HepG2 (cell line): ENCODE results near the gene RTN1.

Source experiments
- CTCF ChIP-seq: sonication (generic); formaldehyde crosslinking; IDR thresholded peaks from 2 replicates; pipeline ENCODE4 v1.5.0; 2020; ENCODE audit warnings: mild to moderate bottlenecking, missing genetic modification reagents, moderate library complexity
- EP300 ChIP-seq, 3 experiments: sonication (generic) in 1 of 3; formaldehyde crosslinking in 1 of 3; IDR thresholded peaks; 2 replicates each; pipeline versions ENCODE4 v1.5.1 to v1.6.1; 2011 to 2020; ENCODE audit warnings: low read depth in 2 of 3, low read length in 2 of 3, borderline replicate concordance in 1 of 3, improper control_type of control experiment in 1 of 3, mild to moderate bottlenecking in 1 of 3, missing genetic modification reagents in 1 of 3, moderate library complexity in 1 of 3
- ESRRA ChIP-seq: sonication (generic); formaldehyde crosslinking; IDR thresholded peaks from 2 replicates; pipeline ENCODE4 v1.5.1; 2020; ENCODE audit warnings: mild to moderate bottlenecking, low read depth, missing genetic modification reagents
- EZH2 ChIP-seq: conservative IDR thresholded peaks from 2 replicates; pipeline ENCODE4 v1.6.1; 2012; ENCODE audit warnings: mild to moderate bottlenecking, low read depth, low read length, moderate library complexity
- JUNB ChIP-seq: sonication (generic); formaldehyde crosslinking; IDR thresholded peaks from 2 replicates; pipeline ENCODE4 v1.8.0; 2022; ENCODE audit warnings: missing genetic modification reagents, mild to moderate bottlenecking, borderline replicate concordance
- JUND ChIP-seq: sonication (generic); formaldehyde crosslinking; IDR thresholded peaks from 2 replicates; pipeline ENCODE4 v1.8.0; 2022; ENCODE audit warnings: mild to moderate bottlenecking, missing genetic modification reagents
- KDM2A ChIP-seq: sonication (generic); formaldehyde crosslinking; IDR thresholded peaks from 2 replicates; pipeline ENCODE4 v1.4.0; 2020; ENCODE audit warnings: low read depth, missing genetic modification reagents, borderline replicate concordance
- KDM5A ChIP-seq: fragments of 200-600 bp; sonication (generic); IDR thresholded peaks from 2 replicates; pipeline ENCODE4 v1.7.0; 2018; ENCODE audit warnings: antibody characterized with exemption, mild to moderate bottlenecking, low read length, borderline replicate concordance
- PHF8 ChIP-seq: sonication (generic); formaldehyde crosslinking; IDR thresholded peaks from 2 replicates; pipeline ENCODE4 v1.5.0; 2020; ENCODE audit warnings: missing genetic modification reagents
- SUZ12 ChIP-seq: fragments of 150-350 bp; IDR thresholded peaks from 2 replicates; pipeline ENCODE4 v1.6.1; 2014; ENCODE audit warnings: low read depth, low read length
- USF2 ChIP-seq, 2 experiments: sonication (generic) in 1 of 2; formaldehyde crosslinking in 1 of 2; IDR thresholded peaks; 2 replicates each; pipeline versions ENCODE4 v1.5.1 to v1.6.1; 2011 to 2020; ENCODE audit warnings: borderline replicate concordance in 1 of 2, low read depth in 1 of 2, low read length in 1 of 2, mild to moderate bottlenecking in 1 of 2, missing genetic modification reagents in 1 of 2, moderate library complexity in 1 of 2
- ZBTB34 ChIP-seq: sonication (generic); formaldehyde crosslinking; IDR thresholded peaks from 2 replicates; pipeline ENCODE4 v1.8.0; 2022; ENCODE audit warnings: mild to moderate bottlenecking, missing genetic modification reagents
- ZNF10 ChIP-seq: sonication (generic); formaldehyde crosslinking; IDR thresholded peaks from 2 replicates; pipeline ENCODE4 v1.4.0; 2020; ENCODE audit warnings: mild to moderate bottlenecking, low read depth, missing genetic modification reagents, borderline replicate concordance
- ZNF639 ChIP-seq: conservative IDR thresholded peaks from 2 replicates; pipeline ENCODE4 v1.6.1; 2018; ENCODE audit warnings: missing genetic modification reagents

DNA sequence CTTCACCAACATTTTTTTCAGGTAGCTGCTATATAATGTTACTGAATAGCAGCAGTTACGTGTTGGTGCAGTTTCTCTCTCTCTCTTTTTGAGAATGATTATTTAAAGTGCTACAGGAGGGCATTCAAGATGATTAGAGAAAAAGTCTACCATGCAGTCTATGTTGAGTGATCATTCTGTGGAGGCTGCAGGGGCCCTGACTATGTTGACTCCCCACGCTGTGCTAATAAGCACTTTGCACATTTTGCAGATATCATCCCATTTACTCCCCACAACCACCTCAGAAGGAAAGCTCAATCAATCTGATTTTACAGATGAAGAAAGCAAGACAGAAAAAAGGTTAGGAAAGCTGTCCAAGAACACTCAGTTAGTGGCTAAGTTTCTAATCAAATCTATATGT is 87.8 kb downstream of the RTN1 start:
- TF ChIP-seq KDM5A = no peak
- no peak for TF ChIP-seq JUND
- no peak for TF ChIP-seq EP300 (IDR thresholded peaks at IDR 0.05; ENCODE audit: low read depth in 2 of 2, low read length in 2 of 2)
- no peak for TF ChIP-seq EP300 (CRISPR knock-in tag; IDR thresholded peaks at IDR 0.05; ENCODE audit: borderline replicate concordance)
- TF ChIP-seq USF2 (IDR thresholded peaks at IDR 0.05; ENCODE audit: low read depth, low read length) = no peak
- no peak for TF ChIP-seq USF2 (CRISPR knock-in tag; IDR thresholded peaks at IDR 0.05; ENCODE audit: borderline replicate concordance)
- no peak for TF ChIP-seq ZNF10 (CRISPR knock-in tag)
- TF ChIP-seq PHF8 (CRISPR knock-in tag) = no peak
- no peak for TF ChIP-seq EZH2
- TF ChIP-seq SUZ12 = no peak
- TF ChIP-seq ZBTB34 (CRISPR knock-in tag) = no peak
- no peak for TF ChIP-seq ZNF639 (CRISPR knock-in tag)
- no peak for TF ChIP-seq KDM2A (CRISPR knock-in tag)
- no peak for TF ChIP-seq JUNB (CRISPR knock-in tag)
- TF ChIP-seq ESRRA (CRISPR knock-in tag) = no peak
- TF ChIP-seq CTCF = no peak
